GM12891 (cell line): ENCODE results near the gene EML5.

Experiments
- POLR2A ChIP-seq: IDR thresholded peaks from 2 replicates; pipeline ENCODE4 v1.6.1; 2011; ENCODE audit warnings: low read depth, low read length, control low read depth
- POLR2AphosphoS5 ChIP-seq: IDR thresholded peaks from 2 replicates; pipeline ENCODE4 v1.6.1; 2011; ENCODE audit warnings: low read depth, low read length, control low read depth

DNA sequence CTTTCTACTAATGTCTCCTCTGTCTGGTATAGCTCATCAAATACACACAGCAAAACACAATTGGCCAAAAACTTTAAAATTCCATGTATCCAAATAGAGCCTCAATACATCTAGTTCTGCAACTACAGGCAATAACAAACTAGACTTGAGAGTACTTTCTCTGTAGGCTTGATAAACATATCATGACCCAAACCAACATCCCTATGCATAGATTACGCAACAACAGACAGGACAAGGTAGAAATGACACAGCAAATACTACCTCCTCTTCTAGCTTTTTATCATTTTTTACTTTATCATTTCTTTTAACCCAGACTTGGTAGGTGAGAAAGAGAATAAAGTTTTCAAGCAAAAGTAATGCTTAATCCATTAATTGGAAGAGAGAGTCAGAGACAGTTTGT lies 41.8 kb downstream of the EML5 start:
- no peak for TF ChIP-seq POLR2AphosphoS5
- no peak for TF ChIP-seq POLR2A
